Hematopoietic multipotent progenitor cell treated with erythropoietin and hydrocortisone succinate and interleukin-3 and kit ligand, for 6 days (in vitro differentiated cells): ENCODE measurements around the gene ELN.
A peak's percentile ranks its signal among the peaks of the same experiment; 100 is the strongest.

Source experiments
- DNase-seq: peaks from one replicate; pipeline ENCODE4 v3.0.0-alpha.2; 2015

Gene ELN

GRCh38 chr7:74097937-74098614 is 70.1 kb downstream of the ELN start:
- no peak for DNase-seq

- no peak for DNase-seq
Measured at GRCh38 chr7:74099031-74099430, 71.1 kb downstream of the ELN start.

DNA sequence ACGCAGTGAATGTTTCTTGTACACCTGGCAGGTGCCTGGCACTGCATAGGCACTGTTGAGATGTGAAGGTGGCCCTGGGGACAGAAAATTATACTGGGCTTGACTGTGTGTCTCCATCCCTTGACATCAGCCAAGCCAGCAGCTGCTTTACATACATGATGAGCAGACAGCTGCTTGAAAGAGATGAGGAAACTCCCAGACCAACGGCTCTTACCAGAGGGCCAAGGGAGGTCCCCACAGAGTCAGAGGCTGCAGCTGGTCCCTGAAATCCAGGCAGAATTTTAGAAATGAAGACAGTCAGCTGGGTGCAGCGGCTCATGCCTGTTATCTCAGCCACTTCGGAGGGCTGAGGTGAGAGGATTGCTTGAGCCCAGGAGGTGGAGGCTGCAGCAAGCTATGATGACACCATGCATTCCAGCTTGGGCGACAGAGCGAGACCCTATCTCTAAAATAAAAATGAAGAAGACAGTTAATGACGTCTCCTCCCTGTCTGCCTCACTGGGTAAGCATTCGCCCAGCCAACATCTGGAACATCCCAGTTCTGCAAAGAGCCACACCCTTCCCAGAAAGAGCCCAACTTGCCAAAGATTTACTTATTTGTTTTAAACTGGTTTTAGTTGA is 73.2 kb downstream of the ELN start:
- DNase-seq: peak; percentile 63

- no peak for DNase-seq
Measured at GRCh38 chr7:74103219-74103772, 75.3 kb downstream of the ELN start.

- DNase-seq: no peak
Measured at GRCh38 chr7:74104702-74105101, 76.7 kb downstream of the ELN start.

DNA sequence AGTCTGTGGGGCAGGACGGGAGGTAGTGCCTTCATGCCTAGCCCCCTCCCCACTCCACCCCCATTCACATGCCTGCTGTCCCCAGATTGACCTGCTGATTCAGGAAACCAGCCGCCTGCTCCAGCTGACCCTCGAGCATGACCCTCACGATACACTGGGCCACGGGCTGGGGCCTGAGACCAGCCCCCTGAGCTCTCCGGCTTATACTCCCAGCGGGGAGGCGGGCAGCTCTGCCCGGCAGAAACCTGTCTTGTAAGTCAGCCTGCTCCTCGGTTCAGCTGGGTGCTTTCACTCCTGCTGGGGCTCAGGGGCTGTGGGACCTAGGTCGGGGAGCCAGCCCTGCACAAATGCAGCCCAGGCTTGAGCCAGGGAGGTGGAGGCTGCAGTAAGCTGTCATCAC is 78.0 kb downstream of the ELN start:
- DNase-seq: no peak

DNA sequence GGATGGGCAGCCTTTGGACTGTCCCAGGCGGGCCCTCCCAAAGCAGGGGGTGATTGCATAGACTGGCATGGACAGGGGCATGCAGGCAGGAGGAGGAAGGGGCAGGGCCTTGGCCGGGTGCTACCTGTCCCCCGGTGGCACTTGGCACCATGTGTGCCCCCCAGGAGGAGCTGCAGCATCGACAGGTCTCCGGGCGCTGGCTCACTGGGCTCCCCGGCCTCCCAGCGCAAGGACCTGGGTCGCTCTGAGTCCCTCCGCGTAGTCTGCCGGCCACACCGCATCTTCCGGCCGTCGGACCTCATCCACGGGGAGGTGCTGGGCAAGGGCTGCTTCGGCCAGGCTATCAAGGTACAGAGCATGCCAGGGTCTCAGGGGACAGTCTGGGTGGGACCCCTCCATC is 78.9 kb downstream of the ELN start:
- no peak for DNase-seq

- no peak for DNase-seq
Measured at GRCh38 chr7:74115326-74115725, 87.4 kb downstream of the ELN start.

DNA sequence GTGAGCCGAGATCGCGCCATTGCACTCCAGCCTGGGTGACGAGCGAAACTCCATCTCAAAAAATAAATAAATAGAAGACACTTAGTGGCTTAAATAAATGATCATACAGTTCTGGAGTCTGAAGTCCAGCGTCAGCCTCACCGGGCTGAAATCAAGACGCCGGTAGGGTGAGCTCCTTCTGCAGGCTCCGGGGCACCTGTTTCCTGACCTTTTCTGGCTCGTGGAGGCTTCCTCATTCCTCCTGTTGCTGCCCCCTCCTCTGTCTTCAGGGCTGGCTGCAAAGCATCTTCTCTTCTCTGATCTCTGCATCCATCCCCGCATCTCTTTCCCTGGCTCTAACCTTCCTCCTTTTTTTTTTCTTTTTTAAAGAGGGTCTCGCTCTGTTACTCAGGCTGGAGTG is 88.4 kb downstream of the ELN start:
- no peak for DNase-seq
